Measurements from ENCODE around the gene KRT8. TPM values are rescaled to one million over a fixed set of nuclear protein-coding genes. Genes with fewer than 3 reads are reported as not detected.

The KRT8 gene
- total and polyA plus RNA-seq, 2 of the 13 experiments (the other 11 are each of a cell fraction or from before 2014, with no cell fraction given): 498 to 718 TPM

- no peak for TF ChIP-seq AGO2 (optimal IDR thresholded peaks at IDR 0.05; ENCODE audit: low read depth, low read length)
- peak; percentile 79; the same call in 1 of the 2 replicates for TF ChIP-seq NCOA2 (CRISPR knock-in tag; IDR thresholded peaks at IDR 0.05)
- TF ChIP-seq, protein P1, sequence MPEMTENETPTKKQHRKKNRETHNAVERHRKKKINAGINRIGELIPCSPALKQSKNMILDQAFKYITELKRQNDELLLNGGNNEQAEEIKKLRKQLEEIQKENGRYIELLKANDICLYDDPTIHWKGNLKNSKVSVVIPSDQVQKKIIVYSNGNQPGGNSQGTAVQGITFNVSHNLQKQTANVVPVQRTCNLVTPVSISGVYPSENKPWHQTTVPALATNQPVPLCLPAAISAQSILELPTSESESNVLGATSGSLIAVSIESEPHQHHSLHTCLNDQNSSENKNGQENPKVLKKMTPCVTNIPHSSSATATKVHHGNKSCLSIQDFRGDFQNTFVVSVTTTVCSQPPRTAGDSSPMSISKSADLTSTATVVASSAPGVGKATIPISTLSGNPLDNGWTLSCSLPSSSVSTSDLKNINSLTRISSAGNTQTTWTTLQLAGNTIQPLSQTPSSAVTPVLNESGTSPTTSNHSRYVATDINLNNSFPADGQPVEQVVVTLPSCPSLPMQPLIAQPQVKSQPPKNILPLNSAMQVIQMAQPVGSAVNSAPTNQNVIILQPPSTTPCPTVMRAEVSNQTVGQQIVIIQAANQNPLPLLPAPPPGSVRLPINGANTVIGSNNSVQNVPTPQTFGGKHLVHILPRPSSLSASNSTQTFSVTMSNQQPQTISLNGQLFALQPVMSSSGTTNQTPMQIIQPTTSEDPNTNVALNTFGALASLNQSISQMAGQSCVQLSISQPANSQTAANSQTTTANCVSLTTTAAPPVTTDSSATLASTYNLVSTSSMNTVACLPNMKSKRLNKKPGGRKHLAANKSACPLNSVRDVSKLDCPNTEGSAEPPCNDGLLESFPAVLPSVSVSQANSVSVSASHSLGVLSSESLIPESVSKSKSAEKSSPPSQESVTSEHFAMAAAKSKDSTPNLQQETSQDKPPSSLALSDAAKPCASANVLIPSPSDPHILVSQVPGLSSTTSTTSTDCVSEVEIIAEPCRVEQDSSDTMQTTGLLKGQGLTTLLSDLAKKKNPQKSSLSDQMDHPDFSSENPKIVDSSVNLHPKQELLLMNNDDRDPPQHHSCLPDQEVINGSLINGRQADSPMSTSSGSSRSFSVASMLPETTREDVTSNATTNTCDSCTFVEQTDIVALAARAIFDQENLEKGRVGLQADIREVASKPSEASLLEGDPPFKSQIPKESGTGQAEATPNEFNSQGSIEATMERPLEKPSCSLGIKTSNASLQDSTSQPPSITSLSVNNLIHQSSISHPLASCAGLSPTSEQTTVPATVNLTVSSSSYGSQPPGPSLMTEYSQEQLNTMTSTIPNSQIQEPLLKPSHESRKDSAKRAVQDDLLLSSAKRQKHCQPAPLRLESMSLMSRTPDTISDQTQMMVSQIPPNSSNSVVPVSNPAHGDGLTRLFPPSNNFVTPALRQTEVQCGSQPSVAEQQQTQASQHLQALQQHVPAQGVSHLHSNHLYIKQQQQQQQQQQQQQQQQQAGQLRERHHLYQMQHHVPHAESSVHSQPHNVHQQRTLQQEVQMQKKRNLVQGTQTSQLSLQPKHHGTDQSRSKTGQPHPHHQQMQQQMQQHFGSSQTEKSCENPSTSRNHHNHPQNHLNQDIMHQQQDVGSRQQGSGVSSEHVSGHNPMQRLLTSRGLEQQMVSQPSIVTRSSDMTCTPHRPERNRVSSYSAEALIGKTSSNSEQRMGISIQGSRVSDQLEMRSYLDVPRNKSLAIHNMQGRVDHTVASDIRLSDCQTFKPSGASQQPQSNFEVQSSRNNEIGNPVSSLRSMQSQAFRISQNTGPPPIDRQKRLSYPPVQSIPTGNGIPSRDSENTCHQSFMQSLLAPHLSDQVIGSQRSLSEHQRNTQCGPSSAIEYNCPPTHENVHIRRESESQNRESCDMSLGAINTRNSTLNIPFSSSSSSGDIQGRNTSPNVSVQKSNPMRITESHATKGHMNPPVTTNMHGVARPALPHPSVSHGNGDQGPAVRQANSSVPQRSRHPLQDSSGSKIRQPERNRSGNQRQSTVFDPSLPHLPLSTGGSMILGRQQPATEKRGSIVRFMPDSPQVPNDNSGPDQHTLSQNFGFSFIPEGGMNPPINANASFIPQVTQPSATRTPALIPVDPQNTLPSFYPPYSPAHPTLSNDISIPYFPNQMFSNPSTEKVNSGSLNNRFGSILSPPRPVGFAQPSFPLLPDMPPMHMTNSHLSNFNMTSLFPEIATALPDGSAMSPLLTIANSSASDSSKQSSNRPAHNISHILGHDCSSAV (CRISPR knock-in tag; IDR thresholded peaks at IDR 0.05; ENCODE audit: borderline replicate concordance): 0 out of 2 replicates have a peak, but pooled peaks have one; percentile 77
- peak; percentile 59; the same call in 1 of the 2 replicates for TF ChIP-seq GTF2F1 (IDR thresholded peaks at IDR 0.05; ENCODE audit: low read length)
- TF ChIP-seq ZSCAN12 (CRISPR knock-in tag; IDR thresholded peaks at IDR 0.05): 0 out of 2 replicates have a peak, but pooled peaks have one; percentile 41
- TF ChIP-seq HOMEZ (CRISPR knock-in tag; IDR thresholded peaks at IDR 0.05; ENCODE audit: low read depth): peak; percentile 85
- TF ChIP-seq E2F5 (CRISPR knock-in tag; conservative IDR thresholded peaks at IDR 0.05): no peak
- 0 out of 2 replicates have a peak, but pooled peaks have one; percentile 13 for TF ChIP-seq ZBTB38 (CRISPR knock-in tag; IDR thresholded peaks at IDR 0.05)
- peak; percentile 67 for TF ChIP-seq HDAC1 (CRISPR knock-in tag; IDR thresholded peaks at IDR 0.05)
- TF ChIP-seq KLF16 (CRISPR knock-in tag; IDR thresholded peaks at IDR 0.05): peak; percentile 28 to 58; a peak in 1 of 4 replicates
- TF ChIP-seq, protein P2, sequence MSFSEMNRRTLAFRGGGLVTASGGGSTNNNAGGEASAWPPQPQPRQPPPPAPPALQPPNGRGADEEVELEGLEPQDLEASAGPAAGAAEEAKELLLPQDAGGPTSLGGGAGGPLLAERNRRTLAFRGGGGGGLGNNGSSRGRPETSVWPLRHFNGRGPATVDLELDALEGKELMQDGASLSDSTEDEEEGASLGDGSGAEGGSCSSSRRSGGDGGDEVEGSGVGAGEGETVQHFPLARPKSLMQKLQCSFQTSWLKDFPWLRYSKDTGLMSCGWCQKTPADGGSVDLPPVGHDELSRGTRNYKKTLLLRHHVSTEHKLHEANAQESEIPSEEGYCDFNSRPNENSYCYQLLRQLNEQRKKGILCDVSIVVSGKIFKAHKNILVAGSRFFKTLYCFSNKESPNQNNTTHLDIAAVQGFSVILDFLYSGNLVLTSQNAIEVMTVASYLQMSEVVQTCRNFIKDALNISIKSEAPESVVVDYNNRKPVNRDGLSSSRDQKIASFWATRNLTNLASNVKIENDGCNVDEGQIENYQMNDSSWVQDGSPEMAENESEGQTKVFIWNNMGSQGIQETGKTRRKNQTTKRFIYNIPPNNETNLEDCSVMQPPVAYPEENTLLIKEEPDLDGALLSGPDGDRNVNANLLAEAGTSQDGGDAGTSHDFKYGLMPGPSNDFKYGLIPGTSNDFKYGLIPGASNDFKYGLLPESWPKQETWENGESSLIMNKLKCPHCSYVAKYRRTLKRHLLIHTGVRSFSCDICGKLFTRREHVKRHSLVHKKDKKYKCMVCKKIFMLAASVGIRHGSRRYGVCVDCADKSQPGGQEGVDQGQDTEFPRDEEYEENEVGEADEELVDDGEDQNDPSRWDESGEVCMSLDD (CRISPR knock-in tag; IDR thresholded peaks at IDR 0.05; ENCODE audit: borderline replicate concordance): 0 out of 2 replicates have a peak, but pooled peaks have one; percentile 35
- no peak for TF ChIP-seq ZNF720 (CRISPR knock-in tag; IDR thresholded peaks at IDR 0.05)
- 0 out of 2 replicates have a peak, but pooled peaks have one; percentile 13 for TF ChIP-seq STAT5B (CRISPR knock-in tag; IDR thresholded peaks at IDR 0.05)
Measured at GRCh38 chr12:52949413-52950331, 44.8 kb upstream of the KRT8 start (continued).
